Right lobe of liver (tissue), 4 donors: ENCODE measurements around the gene IGFALS.

Experiments
- POLR2A ChIP-seq: fragments of 450-650 bp; IDR thresholded peaks from one replicate; pipeline ENCODE4 v1.6.1; 2017; ENCODE audit warnings: antibody characterized with exemption, mild to moderate bottlenecking
- TF ChIP-seq, protein P1 (sequence below), 4 donors: fragments of 200-600 bp in 3 of 4; fragments of 450-650 bp in 1 of 4; IDR thresholded peaks; one replicate each; pipeline versions ENCODE4 v1.5.1 to v1.8.0; 2016 to 2022; ENCODE audit warnings: antibody characterized with exemption in 4 of 4, mild to moderate bottlenecking in 2 of 4
- donor health status: DM: no; HTN: no; CAD: no.
- donor health status: DM: no; HTN: no; CAD: no.
- donor health status: DM: no; HTN: yes; CAD: no.

DNA sequence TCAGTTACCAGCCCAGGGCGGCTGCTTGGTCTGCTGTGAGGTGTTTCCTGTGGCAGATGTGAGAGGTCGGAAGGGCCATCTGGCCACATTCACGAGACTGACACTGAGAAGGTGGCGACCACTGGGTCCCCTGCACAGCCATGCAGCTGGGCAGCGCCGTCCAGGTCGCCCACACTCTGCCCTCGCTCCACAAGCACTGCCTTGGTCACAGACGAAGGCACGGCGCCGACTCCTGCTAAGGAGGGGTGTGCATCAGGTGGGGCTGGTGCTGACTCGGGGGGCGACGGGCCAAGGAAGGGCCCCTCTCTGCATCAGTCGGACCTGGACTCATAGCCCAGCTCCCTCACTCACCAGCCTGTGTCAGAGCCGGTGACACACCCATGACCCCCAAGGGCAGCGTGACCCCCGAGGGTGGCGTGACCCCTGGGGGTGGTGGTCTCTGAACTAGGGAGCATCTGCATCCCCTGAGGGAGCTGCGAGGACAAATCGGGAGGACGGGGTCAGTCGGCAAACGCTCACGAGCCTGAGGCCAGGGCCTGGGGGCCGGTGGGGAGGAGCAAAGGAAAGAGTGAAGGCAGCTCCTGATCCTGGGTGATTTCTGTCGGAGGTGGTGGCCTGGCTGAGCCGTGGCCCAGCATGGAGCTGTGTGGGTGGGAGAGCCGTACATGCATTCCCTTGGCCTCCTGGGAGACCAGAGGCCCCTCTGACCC, 52.6 kb downstream of the IGFALS start:
- TF ChIP-seq, protein P1, sequence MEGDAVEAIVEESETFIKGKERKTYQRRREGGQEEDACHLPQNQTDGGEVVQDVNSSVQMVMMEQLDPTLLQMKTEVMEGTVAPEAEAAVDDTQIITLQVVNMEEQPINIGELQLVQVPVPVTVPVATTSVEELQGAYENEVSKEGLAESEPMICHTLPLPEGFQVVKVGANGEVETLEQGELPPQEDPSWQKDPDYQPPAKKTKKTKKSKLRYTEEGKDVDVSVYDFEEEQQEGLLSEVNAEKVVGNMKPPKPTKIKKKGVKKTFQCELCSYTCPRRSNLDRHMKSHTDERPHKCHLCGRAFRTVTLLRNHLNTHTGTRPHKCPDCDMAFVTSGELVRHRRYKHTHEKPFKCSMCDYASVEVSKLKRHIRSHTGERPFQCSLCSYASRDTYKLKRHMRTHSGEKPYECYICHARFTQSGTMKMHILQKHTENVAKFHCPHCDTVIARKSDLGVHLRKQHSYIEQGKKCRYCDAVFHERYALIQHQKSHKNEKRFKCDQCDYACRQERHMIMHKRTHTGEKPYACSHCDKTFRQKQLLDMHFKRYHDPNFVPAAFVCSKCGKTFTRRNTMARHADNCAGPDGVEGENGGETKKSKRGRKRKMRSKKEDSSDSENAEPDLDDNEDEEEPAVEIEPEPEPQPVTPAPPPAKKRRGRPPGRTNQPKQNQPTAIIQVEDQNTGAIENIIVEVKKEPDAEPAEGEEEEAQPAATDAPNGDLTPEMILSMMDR (IDR thresholded peaks at IDR 0.05): no peak
- TF ChIP-seq POLR2A: no peak
